Vagina (tissue), 2 donors: ENCODE measurements around the gene NLRP7. TPM values are rescaled to one million over a fixed set of nuclear protein-coding genes. Genes with fewer than 3 reads are reported as not detected.
"Not testable (repeated sequence)": the region's sequence is repeated elsewhere in the genome, so short reads cannot be mapped to it uniquely, and the experiment has no call there.

Experiments used
- DNase-seq, 2 donors: peaks; one replicate each; pipeline ENCODE4 v3.0.0-alpha.2; 2017; ENCODE audit errors: extremely low spot score in 2 of 2
- H3K27ac ChIP-seq: fragments of 200-600 bp; sonication (generic); one replicate; pipeline ENCODE4 v1.5.1; 2019
- H3K27me3 ChIP-seq: fragments of 200-600 bp; sonication (generic); one replicate; pipeline ENCODE4 v1.5.1; 2019
- H3K36me3 ChIP-seq, 2 donors: fragments of 200-600 bp; sonication (generic); one replicate each; pipeline ENCODE4 v1.5.1; 2017 to 2019
- H3K4me1 ChIP-seq: fragments of 200-600 bp; sonication (generic); one replicate; pipeline ENCODE4 v1.5.1; 2019
- H3K4me3 ChIP-seq, 2 donors: fragments of 200-600 bp; sonication (generic); 1 replicate in 1 of 2; 2 replicates in 1 of 2; pipeline ENCODE4 v1.5.1; 2016 to 2019
- H3K9me3 ChIP-seq: fragments of 200-600 bp; sonication (generic); one replicate; pipeline ENCODE4 v1.5.1; 2019
- CTCF ChIP-seq, 3 experiments: fragments of 450-650 bp in 2 of 3; fragments of 200-600 bp in 1 of 3; sonication (generic) in 1 of 3; IDR thresholded peaks; one replicate each; pipeline ENCODE4 v1.5.1; 2017 to 2019; ENCODE audit warnings: antibody characterized with exemption in 3 of 3, mild to moderate bottlenecking in 2 of 3, moderate library complexity in 2 of 3
- POLR2A ChIP-seq, 2 donors: fragments of 450-650 bp; IDR thresholded peaks; one replicate each; pipeline ENCODE4 v1.6.1; 2017; ENCODE audit warnings: antibody characterized with exemption in 2 of 2, mild to moderate bottlenecking in 2 of 2, moderate library complexity in 2 of 2
- POLR2AphosphoS5 ChIP-seq, 2 donors: sonication (generic); formaldehyde crosslinking; IDR thresholded peaks; one replicate each; pipeline ENCODE4 v1.9.0; 2017; ENCODE audit warnings: antibody characterized with exemption in 2 of 2, mild to moderate bottlenecking in 2 of 2, low read depth in 1 of 2; ENCODE audit not compliant: insufficient read depth in 1 of 2
- intact Hi-C: fragments of 100-400 bp; cut with DNase I; formaldehyde crosslinking; loops from one replicate; pipeline ENCODE4 v1.15.1; 2023
- total RNA-seq: library from RNA; depleted of rRNA; stranded (reverse); fragments of >200 nt; gene quantifications from one replicate; pipeline ENCODE4 v1.2.3, GENCODE V29; 2016

The NLRP7 gene
- total RNA-seq = not detected

GRCh38 chr19:54947381-54947780 is at the start of gene NLRP7:
Gene NLRP7, minus strand, starts transcription at chr19:54947530.
- TF ChIP-seq POLR2A (IDR thresholded peaks at IDR 0.05) (no peak), CTCF (IDR thresholded peaks at IDR 0.05) (no peak), POLR2AphosphoS5 (IDR thresholded peaks at IDR 0.05; ENCODE audit: insufficient read depth in 1 of 2, low read depth in 1 of 2) (no peak)
- Histone ChIP-seq H3K4me3 (no peak within 1 kb of the TSS), H3K27ac (no peak within 1 kb of the TSS), H3K9me3 (no peaks in the 10 kb centered on the region), H3K27me3 (no peaks in the 10 kb centered on the region), H3K36me3 (no peaks in the 10 kb centered on the region), H3K4me1 (no peaks in the 10 kb centered on the region)
- intact Hi-C loops = no loop called here
- DNase-seq = no peak

- no peaks in the 10 kb centered on the region for H3K9me3 ChIP-seq
- H3K4me3 ChIP-seq = no peak overlapping the region
- DNase-seq = no peak
- TF ChIP-seq POLR2A (IDR thresholded peaks at IDR 0.05) (no peak), POLR2AphosphoS5 (IDR thresholded peaks at IDR 0.05; ENCODE audit: insufficient read depth in 1 of 2, low read depth in 1 of 2) (no peak)
- intact Hi-C loops = no loop called here
- H3K4me1 ChIP-seq = no peaks in the 10 kb centered on the region
- H3K27ac ChIP-seq = no peak overlapping the region
- no peaks in the 10 kb centered on the region for H3K27me3 ChIP-seq
- no peaks in the 10 kb centered on the region for H3K36me3 ChIP-seq
Measured at GRCh38 chr19:54995561-54995960, 48.2 kb upstream of the NLRP7 start.

- H3K27me3 ChIP-seq, DNase-seq, H3K4me3 ChIP-seq, H3K4me1 ChIP-seq, H3K9me3 ChIP-seq, intact Hi-C loops, H3K27ac ChIP-seq, H3K36me3 ChIP-seq: not testable (repeated sequence)
Measured at GRCh38 chr19:54989531-54989930, 42.2 kb upstream of the NLRP7 start.

GRCh38 chr19:54982562-54982961 is 35.2 kb upstream of the NLRP7 start:
- H3K4me1 ChIP-seq, H3K4me3 ChIP-seq, H3K9me3 ChIP-seq, H3K27ac ChIP-seq, H3K27me3 ChIP-seq, DNase-seq, intact Hi-C loops, H3K36me3 ChIP-seq: not testable (repeated sequence)

- H3K27me3 ChIP-seq, H3K36me3 ChIP-seq, DNase-seq, H3K9me3 ChIP-seq, intact Hi-C loops, H3K4me3 ChIP-seq, H3K4me1 ChIP-seq, H3K27ac ChIP-seq: not testable (repeated sequence)
Measured at GRCh38 chr19:54973229-54974090, 26.1 kb upstream of the NLRP7 start.

GRCh38 chr19:54971446-54971845 is 24.1 kb upstream of the NLRP7 start:
- H3K27me3 ChIP-seq, H3K27ac ChIP-seq, H3K4me1 ChIP-seq, DNase-seq, H3K4me3 ChIP-seq, H3K9me3 ChIP-seq, intact Hi-C loops, H3K36me3 ChIP-seq: not testable (repeated sequence)

- intact Hi-C loops = no loop called here
- Histone ChIP-seq H3K9me3 (no peaks in the 10 kb centered on the region), H3K4me1 (no peaks in the 10 kb centered on the region), H3K27ac (no peak overlapping the region), H3K27me3 (no peaks in the 10 kb centered on the region), H3K4me3 (no peak overlapping the region), H3K36me3 (no peaks in the 10 kb centered on the region)
- TF ChIP-seq CTCF (IDR thresholded peaks at IDR 0.05) (no peak), POLR2AphosphoS5 (IDR thresholded peaks at IDR 0.05; ENCODE audit: insufficient read depth in 1 of 2, low read depth in 1 of 2) (no peak), POLR2A (IDR thresholded peaks at IDR 0.05) (no peak)
- no peak for DNase-seq
Measured at GRCh38 chr19:54969647-54970046, 22.3 kb upstream of the NLRP7 start.
